ENCODE data around the gene KDM6A. TPM values are rescaled to one million over a fixed set of nuclear protein-coding genes. Genes with fewer than 3 reads are reported as not detected.

The KDM6A gene
- total RNA-seq, 1 experiment from 2014 or later = 42.8 TPM

- Histone ChIP-seq H2BK12ac (ENCODE audit: insufficient read length, low read depth, low read length) (no peak overlapping the region), H3K56ac (ENCODE audit: insufficient read length, low read depth, low read length) (no peak overlapping the region), H2AK5ac (ENCODE audit: insufficient read length, low read length) (no peak overlapping the region), H3K79me2 (ENCODE audit: insufficient read depth, low read length) (peaks cover 8% of the 10 kb centered on the region; the same call in 1 of the 2 replicates), H2BK5ac (ENCODE audit: insufficient read length, low read length) (no peak overlapping the region), H3K23ac (ENCODE audit: insufficient read length, low read depth, low read length) (no peak overlapping the region), H4K5ac (ENCODE audit: insufficient read length, low read depth, low read length) (no peak overlapping the region), H3K9me3 (ENCODE audit: control insufficient read depth, low read depth, low read length) (peaks cover 28% of the 10 kb centered on the region), H4K91ac (ENCODE audit: insufficient read length, low read depth, low read length) (no peak overlapping the region), H3K14ac (ENCODE audit: insufficient read depth, low read length) (no peak overlapping the region), H4K8ac (replicated peaks; ENCODE audit: insufficient read length, low read depth, low read length) (no peak overlapping the region), H2BK120ac (ENCODE audit: low read depth, low read length, poor library complexity, severe bottlenecking) (no peak overlapping the region), H2BK20ac (ENCODE audit: low read depth, low read length, poor library complexity, severe bottlenecking) (no peak overlapping the region), H3K9ac (ENCODE audit: extremely low read depth, insufficient read length, low read length) (no peak overlapping the region), H3K27me3 (ENCODE audit: insufficient read depth, low read length) (no peaks in the 10 kb centered on the region), H3K27ac (ENCODE audit: insufficient read length, low read depth, low read length) (no peak overlapping the region), H3T11ph (ENCODE audit: low read length) (no peak overlapping the region), H2BK15ac (ENCODE audit: low read depth, low read length) (no peak overlapping the region), H3K23me2 (ENCODE audit: insufficient read length, low read depth, low read length, poor library complexity, severe bottlenecking) (no peaks in the 10 kb centered on the region), H3K4me2 (ENCODE audit: insufficient read depth, insufficient read length, low read length) (no peak overlapping the region), H3K4me1 (ENCODE audit: insufficient read depth, low read length) (no peaks in the 10 kb centered on the region), H3K4ac (ENCODE audit: low read depth, low read length) (no peak overlapping the region), H2AFZ (ENCODE audit: low read length) (no peak overlapping the region), H3K18ac (ENCODE audit: insufficient read length, low read depth, low read length) (no peak overlapping the region), H3K79me1 (ENCODE audit: insufficient read depth, low read depth, low read length, poor library complexity, severe bottlenecking) (no peaks in the 10 kb centered on the region), H4K20me1 (ENCODE audit: control insufficient read depth, insufficient read depth, insufficient read length) (no peaks in the 10 kb centered on the region)
- Mint-ChIP-seq H3K27me3 (ENCODE audit: low read depth) (no peaks in the 10 kb centered on the region), H3K27ac (no peak overlapping the region), H3K36me3 (ENCODE audit: insufficient read depth in 1 of 3, low read depth in 3 of 3) (peaks cover 0 to 9% (median 3%) of the 10 kb centered on the region in 3 experiments; a peak in 6 of 7 replicates), H3K4me1 (peaks cover 17 to 20% of the 10 kb centered on the region in 2 experiments), H3K4me3 (no peak overlapping the region), H3K9me3 (peaks cover 68 to 79% of the 10 kb centered on the region in 2 experiments)
- TF ChIP-seq, protein P1, sequence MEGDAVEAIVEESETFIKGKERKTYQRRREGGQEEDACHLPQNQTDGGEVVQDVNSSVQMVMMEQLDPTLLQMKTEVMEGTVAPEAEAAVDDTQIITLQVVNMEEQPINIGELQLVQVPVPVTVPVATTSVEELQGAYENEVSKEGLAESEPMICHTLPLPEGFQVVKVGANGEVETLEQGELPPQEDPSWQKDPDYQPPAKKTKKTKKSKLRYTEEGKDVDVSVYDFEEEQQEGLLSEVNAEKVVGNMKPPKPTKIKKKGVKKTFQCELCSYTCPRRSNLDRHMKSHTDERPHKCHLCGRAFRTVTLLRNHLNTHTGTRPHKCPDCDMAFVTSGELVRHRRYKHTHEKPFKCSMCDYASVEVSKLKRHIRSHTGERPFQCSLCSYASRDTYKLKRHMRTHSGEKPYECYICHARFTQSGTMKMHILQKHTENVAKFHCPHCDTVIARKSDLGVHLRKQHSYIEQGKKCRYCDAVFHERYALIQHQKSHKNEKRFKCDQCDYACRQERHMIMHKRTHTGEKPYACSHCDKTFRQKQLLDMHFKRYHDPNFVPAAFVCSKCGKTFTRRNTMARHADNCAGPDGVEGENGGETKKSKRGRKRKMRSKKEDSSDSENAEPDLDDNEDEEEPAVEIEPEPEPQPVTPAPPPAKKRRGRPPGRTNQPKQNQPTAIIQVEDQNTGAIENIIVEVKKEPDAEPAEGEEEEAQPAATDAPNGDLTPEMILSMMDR (conservative IDR thresholded peaks at IDR 0.05) = no peak
- WGBS (ENCODE audit: extremely low coverage, insufficient read length, low lambda C conversion rate) = no CpG with 5 or more reads among the region's 5 CpGs
- no peak for DNase-seq
These were observed 62.7 kb downstream of the KDM6A start for GRCh38 chrX:44935640-44936039.
